ENCODE data around the gene OTOS. TPM values are rescaled to one million over a fixed set of nuclear protein-coding genes. Genes with fewer than 3 reads are reported as not detected.

The OTOS gene
- total and polyA plus RNA-seq, 9 of the 15 experiments (the other 6 are each of a cell fraction or from before 2014, with no cell fraction given) = not detected

DNA sequence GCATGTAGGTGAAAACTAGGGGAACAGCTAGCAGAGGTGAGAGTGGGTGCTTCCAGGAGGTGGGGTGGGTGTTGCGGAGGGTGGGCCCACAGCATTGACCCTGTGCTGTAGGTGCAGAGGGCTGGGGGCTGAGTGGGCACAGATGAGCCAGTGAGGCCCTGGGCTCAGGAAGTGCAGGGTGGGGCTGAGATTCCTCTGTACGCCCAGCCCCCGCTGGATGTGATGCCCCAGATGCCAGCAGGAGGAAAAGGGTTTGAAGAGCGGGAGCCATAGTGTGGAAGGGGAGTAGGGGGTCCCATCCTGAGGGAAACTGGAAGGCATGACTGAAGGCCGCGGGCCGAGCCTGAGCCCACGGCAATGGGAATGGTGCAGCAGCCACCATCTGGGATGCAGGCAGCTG, 14.1 kb upstream of the OTOS start:
- BruUV-seq (replicated peaks) = no TSS peak
- Histone ChIP-seq H3K4me3 (no peak overlapping the region), H2AFZ (ENCODE audit: low read depth, low read length) (no peak overlapping the region), H3K9me1 (ENCODE audit: control insufficient read depth, insufficient read depth, low read length) (no peaks in the 10 kb centered on the region), H3K27ac (ENCODE audit: extremely low read depth, low read depth, low read length) (no peak overlapping the region), H3K36me3 (ENCODE audit: control insufficient read depth, insufficient read depth, low read length) (no peaks in the 10 kb centered on the region), H3K27me3 (ENCODE audit: control insufficient read depth in 2 of 2, insufficient read depth in 2 of 2, low read length in 2 of 2) (peaks cover 0 to 33% of the 10 kb centered on the region in 2 experiments; a peak in 3 of 5 replicates), H4K20me1 (replicated peaks; ENCODE audit: control insufficient read depth, insufficient read depth, low read length) (no peaks in the 10 kb centered on the region), H3K4me2 (ENCODE audit: insufficient read depth, low read length) (no peak overlapping the region), H3K9ac (ENCODE audit: insufficient read depth in 1 of 2, low read depth in 2 of 2, low read length in 2 of 2) (no peak overlapping the region), H3K9me3 (replicated peaks; ENCODE audit: control insufficient read depth, insufficient read depth, low read depth, low read length) (no peaks in the 10 kb centered on the region; the same call in 1 of the 2 replicates), H3K4me1 (replicated peaks in 1 of 2; ENCODE audit: control insufficient read depth in 2 of 2, insufficient read depth in 2 of 2, low read length in 2 of 2) (no peaks in the 10 kb centered on the region), H3K79me2 (ENCODE audit: control insufficient read depth, insufficient read depth, low read length) (no peaks in the 10 kb centered on the region)
- POLR2A ChIA-PET = no interaction called here
- in situ Hi-C loops (cut with MboI) = no loop called here
- CTCF ChIA-PET (ENCODE audit: low intra/inter-chr PET ratio) = no interaction called here
- WGBS (ENCODE audit: insufficient coverage, low coverage, missing lambda C conversion rate) = 0% methylated on average over 1 of the region's 8 CpGs
- FAIRE-seq (no peak), DNase-seq (ENCODE audit: extremely low read depth in 1 of 4, low spot score in 3 of 4) (no peak), ATAC-seq (no peak)
- intact Hi-C loops (cut with micrococcal nuclease) = no loop called here
- TF ChIP-seq, protein P1, sequence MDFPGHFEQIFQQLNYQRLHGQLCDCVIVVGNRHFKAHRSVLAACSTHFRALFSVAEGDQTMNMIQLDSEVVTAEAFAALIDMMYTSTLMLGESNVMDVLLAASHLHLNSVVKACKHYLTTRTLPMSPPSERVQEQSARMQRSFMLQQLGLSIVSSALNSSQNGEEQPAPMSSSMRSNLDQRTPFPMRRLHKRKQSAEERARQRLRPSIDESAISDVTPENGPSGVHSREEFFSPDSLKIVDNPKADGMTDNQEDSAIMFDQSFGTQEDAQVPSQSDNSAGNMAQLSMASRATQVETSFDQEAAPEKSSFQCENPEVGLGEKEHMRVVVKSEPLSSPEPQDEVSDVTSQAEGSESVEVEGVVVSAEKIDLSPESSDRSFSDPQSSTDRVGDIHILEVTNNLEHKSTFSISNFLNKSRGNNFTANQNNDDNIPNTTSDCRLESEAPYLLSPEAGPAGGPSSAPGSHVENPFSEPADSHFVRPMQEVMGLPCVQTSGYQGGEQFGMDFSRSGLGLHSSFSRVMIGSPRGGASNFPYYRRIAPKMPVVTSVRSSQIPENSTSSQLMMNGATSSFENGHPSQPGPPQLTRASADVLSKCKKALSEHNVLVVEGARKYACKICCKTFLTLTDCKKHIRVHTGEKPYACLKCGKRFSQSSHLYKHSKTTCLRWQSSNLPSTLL (IDR thresholded peaks at IDR 0.05) = no peak
- TF ChIP-seq, protein P2, sequence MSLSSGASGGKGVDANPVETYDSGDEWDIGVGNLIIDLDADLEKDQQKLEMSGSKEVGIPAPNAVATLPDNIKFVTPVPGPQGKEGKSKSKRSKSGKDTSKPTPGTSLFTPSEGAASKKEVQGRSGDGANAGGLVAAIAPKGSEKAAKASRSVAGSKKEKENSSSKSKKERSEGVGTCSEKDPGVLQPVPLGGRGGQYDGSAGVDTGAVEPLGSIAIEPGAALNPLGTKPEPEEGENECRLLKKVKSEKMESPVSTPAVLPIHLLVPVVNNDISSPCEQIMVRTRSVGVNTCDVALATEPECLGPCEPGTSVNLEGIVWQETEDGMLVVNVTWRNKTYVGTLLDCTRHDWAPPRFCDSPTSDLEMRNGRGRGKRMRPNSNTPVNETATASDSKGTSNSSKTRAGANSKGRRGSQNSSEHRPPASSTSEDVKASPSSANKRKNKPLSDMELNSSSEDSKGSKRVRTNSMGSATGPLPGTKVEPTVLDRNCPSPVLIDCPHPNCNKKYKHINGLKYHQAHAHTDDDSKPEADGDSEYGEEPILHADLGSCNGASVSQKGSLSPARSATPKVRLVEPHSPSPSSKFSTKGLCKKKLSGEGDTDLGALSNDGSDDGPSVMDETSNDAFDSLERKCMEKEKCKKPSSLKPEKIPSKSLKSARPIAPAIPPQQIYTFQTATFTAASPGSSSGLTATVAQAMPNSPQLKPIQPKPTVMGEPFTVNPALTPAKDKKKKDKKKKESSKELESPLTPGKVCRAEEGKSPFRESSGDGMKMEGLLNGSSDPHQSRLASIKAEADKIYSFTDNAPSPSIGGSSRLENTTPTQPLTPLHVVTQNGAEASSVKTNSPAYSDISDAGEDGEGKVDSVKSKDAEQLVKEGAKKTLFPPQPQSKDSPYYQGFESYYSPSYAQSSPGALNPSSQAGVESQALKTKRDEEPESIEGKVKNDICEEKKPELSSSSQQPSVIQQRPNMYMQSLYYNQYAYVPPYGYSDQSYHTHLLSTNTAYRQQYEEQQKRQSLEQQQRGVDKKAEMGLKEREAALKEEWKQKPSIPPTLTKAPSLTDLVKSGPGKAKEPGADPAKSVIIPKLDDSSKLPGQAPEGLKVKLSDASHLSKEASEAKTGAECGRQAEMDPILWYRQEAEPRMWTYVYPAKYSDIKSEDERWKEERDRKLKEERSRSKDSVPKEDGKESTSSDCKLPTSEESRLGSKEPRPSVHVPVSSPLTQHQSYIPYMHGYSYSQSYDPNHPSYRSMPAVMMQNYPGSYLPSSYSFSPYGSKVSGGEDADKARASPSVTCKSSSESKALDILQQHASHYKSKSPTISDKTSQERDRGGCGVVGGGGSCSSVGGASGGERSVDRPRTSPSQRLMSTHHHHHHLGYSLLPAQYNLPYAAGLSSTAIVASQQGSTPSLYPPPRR (CRISPR knock-in tag; IDR thresholded peaks at IDR 0.05; ENCODE audit: borderline replicate concordance) = no peak
- TF ChIP-seq ZC3H11A (IDR thresholded peaks at IDR 0.05; ENCODE audit: low read depth, low read length) = no peak
- TF ChIP-seq TCF7 (IDR thresholded peaks at IDR 0.05; ENCODE audit: borderline replicate concordance) = no peak
- no peak for TF ChIP-seq ZNF354B (CRISPR knock-in tag; IDR thresholded peaks at IDR 0.05)
- no peak for TF ChIP-seq TCFL5 (CRISPR knock-in tag; conservative IDR thresholded peaks at IDR 0.05)
- TF ChIP-seq, protein P3, sequence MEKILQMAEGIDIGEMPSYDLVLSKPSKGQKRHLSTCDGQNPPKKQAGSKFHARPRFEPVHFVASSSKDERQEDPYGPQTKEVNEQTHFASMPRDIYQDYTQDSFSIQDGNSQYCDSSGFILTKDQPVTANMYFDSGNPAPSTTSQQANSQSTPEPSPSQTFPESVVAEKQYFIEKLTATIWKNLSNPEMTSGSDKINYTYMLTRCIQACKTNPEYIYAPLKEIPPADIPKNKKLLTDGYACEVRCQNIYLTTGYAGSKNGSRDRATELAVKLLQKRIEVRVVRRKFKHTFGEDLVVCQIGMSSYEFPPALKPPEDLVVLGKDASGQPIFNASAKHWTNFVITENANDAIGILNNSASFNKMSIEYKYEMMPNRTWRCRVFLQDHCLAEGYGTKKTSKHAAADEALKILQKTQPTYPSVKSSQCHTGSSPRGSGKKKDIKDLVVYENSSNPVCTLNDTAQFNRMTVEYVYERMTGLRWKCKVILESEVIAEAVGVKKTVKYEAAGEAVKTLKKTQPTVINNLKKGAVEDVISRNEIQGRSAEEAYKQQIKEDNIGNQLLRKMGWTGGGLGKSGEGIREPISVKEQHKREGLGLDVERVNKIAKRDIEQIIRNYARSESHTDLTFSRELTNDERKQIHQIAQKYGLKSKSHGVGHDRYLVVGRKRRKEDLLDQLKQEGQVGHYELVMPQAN (IDR thresholded peaks at IDR 0.05; ENCODE audit: borderline replicate concordance) = no peak
- no peak for TF ChIP-seq PRPF4 (IDR thresholded peaks at IDR 0.05; ENCODE audit: insufficient read depth, low read depth, low read length, poor library complexity, severe bottlenecking)
- TF ChIP-seq, protein P4, sequence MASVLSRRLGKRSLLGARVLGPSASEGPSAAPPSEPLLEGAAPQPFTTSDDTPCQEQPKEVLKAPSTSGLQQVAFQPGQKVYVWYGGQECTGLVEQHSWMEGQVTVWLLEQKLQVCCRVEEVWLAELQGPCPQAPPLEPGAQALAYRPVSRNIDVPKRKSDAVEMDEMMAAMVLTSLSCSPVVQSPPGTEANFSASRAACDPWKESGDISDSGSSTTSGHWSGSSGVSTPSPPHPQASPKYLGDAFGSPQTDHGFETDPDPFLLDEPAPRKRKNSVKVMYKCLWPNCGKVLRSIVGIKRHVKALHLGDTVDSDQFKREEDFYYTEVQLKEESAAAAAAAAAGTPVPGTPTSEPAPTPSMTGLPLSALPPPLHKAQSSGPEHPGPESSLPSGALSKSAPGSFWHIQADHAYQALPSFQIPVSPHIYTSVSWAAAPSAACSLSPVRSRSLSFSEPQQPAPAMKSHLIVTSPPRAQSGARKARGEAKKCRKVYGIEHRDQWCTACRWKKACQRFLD (CRISPR knock-in tag; IDR thresholded peaks at IDR 0.05) = no peak
- no peak for TF ChIP-seq SMAD2 (IDR thresholded peaks at IDR 0.05; ENCODE audit: low read depth, low read length)
- no peak for TF ChIP-seq SAP30 (IDR thresholded peaks at IDR 0.05; ENCODE audit: borderline replicate concordance, insufficient read depth, low read depth, low read length, poor library complexity, severe bottlenecking)
